NOMO-1 (cell line): Measurements from ENCODE around the gene RNF13.
A peak's percentile ranks its signal among the peaks of the same experiment; 100 is the strongest.
"Not testable (repeated sequence)": the region's sequence is repeated elsewhere in the genome, so short reads cannot be mapped to it uniquely, and the experiment has no call there.

Source experiments
- DNase-seq, 2 experiments: peaks; one replicate each; lab custom pipeline; 2025; ENCODE audit not compliant: unreplicated experiment in 2 of 2; lab: John Stamatoyannopoulos, UW

The RNF13 gene

DNA sequence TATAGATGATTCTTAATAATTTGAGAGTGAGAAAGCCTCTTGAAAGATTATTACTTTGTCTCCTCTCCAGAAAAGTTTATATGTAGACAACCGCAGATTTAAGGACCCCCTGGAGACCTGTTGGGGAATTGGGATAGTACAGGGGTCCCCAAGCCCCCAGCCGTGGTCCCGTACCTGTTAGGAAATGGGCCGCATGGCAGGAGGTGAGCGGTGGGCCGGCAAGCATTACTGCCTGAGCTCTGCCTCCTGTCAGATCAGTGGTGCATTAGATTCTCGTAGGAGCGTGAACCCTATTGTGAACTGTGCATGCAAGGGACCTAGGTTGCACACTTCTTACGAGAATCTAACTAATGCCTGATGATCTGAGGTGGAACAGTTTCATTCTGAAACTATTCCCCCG is 79.4 kb downstream of the RNF13 start:
- no peak for DNase-seq

GRCh38 chr3:149894205-149894604 is 81.2 kb downstream of the RNF13 start:
- DNase-seq = no peak

- no peak for DNase-seq
Measured at GRCh38 chr3:149895339-149895738, 82.3 kb downstream of the RNF13 start.

- no peak for DNase-seq
Measured at GRCh38 chr3:149895769-149896168, 82.8 kb downstream of the RNF13 start.

DNA sequence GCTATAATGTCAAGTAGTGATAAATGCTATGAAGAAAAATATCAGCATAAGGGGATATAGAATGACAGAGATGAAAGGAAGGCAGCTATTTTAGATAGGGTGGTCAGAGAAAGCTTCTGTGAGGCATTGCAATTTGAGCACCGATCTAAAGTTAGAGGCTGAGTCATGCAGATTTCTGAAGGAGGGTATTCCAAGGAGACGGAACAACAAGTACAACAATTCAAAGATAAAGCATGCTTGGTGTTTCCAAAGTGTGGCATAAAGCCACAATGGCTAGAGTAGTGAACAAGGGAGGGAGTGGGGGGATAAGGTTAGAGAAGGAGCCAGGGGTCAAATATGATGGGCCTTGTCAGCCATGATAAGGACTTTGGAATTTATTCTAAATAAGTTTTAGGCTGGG is 85.8 kb downstream of the RNF13 start:
- DNase-seq = no peak

DNA sequence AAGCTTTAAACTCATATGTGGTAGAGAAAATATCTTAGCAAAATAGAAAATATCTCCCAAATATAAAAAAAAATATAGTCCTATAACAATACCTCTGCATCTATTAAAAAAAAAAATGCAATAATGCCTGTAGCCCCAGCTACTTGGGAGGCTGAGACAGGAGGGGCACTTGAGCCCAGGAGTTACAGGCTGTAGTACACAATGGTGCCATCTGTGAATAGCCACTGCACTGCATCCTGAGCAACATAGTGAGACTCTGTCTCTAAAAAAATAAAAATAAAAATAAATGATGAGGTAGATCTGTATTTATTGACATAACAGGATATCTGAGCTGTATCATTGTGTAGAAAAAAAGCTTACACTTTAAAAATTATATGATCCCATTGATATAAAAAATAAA is 87.3 kb downstream of the RNF13 start:
- DNase-seq = no peak

DNA sequence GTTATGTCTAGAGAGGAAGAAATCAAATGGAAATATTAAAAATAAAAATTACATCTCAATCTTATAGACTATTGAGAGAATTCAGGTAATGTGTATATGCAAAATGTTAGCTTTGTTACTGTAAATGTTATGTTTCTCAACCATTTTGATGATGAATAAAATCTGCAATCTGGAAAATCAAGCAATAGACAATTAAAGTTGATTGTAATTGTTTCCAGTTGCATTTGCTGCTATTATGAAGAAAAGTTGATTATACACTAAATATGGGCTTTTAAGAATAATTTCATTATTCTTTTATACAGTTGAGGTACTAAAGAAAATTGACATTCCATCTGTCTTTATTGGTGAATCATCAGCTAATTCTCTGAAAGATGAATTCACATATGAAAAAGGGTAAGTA is 88.8 kb downstream of the RNF13 start:
- no peak for DNase-seq

DNA sequence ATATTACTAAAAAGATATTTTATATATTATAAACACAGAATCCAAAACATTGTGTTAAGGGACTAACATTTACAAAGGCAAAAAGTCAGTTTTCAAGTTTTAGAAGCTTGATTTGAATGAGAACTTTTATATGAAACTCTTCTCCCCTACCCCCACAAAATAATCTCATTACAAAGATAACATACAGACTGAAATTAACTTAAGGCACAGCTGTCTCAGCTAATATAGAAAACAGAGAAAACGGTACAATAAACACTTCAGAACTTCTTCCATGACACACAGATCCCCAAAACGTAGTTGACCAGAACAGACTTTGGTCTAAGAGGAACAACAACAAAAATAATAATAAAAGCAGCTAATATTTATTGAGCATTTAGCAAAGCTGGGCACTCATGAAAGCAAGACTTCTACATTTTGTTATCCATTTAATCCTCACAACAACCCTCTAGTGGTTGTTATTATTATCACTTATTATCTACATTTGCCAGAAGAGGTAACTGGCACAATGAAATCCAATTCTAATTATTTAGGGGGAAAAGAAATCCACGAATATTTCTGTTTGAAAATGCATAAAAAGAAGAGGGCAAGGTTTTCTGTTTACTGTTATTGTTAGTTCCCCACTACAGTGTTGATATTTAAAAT is 89.6 kb downstream of the RNF13 start:
- no peak for DNase-seq

GRCh38 chr3:149906036-149906435 is 93.0 kb downstream of the RNF13 start:
- DNase-seq = no peak

DNA sequence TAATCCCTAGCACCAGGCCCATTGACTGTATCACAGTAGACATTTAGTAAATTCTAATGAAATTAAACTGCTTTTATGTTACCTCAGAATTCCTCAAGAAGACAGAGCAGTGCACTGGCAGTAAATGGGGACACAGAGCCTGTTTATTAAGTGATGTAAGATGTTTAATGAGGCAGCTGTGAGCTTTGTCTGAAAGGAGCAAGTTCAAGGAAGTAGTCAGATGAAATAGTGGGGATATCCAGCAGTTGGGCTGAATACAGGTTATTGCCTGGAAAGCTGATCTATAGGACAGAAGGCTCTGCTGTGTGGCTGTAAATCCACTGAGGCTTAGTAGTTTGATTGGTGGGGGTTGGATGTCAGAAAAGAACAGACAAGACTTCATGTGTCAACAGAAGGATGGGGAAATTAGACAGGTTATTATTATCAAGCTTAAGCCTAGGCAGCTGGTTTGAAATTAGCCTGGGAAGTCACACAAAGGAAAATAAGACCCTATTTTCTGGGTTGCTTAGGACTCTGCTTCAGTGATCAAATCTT is 95.5 kb downstream of the RNF13 start:
- no peak for DNase-seq

DNA sequence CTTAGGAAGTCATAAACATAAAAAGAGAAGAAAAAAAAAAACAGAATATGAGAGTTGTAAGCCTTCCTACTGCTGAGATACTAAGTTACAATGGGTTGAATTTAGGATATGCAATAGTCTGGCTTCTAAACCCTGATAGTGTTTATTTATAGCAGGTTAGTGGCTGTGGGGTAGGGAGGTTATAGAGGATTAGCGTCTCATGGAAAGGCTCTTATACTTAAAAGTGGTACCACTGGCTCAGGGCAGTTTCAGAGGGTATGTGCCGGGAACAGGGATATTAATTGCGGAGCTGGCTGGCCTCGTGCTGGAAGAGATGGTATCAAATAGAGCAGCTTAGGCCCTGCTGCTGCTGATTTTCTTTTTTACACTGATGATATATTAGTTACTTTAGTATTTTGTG is 96.9 kb downstream of the RNF13 start:
- no peak for DNase-seq

DNA sequence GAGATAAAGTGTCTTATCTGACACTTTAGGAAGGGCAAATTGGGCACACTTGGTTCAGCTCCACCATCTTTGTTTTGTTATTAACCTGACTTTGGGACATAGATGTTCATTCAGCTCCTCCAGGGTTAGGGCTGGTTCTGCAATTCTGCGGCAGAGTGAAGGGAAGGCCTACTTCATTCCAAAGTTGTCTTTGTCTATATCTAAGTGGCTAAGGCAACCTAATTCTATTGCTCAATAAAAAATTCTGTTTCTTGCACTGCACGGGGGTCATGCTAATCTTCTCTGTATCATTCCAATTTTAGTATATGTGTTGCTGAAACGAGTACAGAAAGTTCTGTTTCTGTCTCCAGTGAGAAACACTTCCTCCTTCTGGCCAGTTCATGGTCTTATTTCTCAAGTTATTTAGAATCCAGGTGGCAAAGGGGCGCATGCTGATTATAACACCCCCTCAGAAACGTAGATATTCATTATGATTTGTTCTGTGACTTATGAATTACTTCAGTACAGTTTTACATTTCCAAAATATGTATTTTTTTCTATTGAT is 104.2 kb downstream of the RNF13 start:
- peak; percentile 9 to 58 for DNase-seq

DNA sequence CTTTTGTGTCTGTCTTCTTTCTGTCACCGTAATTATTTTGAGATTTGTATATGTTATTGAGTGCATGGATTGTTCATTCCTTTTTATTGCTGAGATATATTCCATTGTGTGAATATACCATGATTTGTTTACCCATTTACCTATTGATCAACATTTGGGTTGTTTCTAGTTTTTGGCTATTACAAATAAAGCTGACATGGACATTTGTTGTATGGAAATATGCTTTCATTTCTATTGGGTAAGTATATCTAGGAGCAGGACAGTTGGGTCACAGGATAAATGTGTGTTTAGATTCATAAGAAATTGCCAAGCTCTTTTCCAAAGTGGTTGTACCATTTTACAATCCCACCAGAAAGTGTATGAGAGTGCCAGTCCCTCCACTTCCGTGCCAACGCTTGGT is 106.5 kb downstream of the RNF13 start:
- no peak for DNase-seq

DNA sequence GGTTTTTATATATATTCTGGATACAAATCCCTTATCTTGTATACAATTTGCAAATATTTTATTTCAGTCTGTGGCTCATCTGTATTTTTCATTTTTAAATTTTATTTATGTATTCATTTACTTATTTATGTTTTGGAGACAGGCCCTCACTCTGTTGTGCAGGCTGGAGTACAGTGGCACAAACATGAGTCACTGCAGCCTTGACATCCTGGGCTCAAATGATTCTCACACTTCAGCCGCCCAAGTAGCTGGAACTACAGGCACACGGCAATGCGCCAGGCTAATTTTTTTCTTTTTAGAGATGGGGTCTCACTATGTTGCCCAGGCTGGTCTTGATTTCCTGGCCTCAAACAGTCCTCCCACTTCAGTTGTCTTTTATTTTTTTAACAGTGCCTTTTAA is 107.1 kb downstream of the RNF13 start:
- no peak for DNase-seq

DNA sequence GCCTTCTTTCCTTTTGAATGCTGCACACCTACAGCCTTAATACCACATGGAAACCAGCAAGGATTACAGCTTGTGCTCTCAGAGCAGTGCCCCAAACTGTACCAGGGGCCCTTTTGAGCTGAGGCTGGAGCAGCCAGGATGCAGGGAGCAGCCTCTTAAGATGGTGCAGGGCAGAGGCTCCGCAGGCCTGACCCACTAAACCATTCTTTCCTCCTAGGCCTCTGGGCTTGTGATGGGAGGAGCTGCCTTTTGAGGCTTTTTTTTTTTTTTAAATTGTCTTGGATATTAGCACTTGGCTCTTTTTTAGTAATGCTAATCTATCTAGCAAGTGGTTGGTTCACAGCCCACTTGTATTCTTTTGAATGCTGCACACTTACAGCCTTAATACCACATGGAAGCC is 120.0 kb downstream of the RNF13 start:
- DNase-seq = no peak

DNA sequence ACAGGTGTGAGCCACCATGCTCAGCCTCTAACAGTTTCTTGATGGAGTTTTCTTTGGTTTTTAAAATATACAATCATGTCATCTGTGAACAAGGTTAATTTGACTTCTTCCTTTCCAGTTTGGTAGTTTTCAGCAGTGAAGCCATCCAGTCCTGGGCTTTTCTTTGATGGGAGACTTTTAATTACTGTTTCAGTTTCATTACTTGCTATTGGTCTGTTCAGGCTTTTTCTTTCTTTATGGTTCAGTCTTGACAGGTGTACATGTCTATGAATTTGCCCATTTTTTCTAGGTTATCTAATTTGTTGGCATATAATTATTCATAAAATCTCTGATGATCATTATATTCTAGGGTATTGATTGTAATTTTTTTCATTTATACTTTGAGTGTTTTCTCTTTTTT is 120.8 kb downstream of the RNF13 start:
- DNase-seq = no peak

DNA sequence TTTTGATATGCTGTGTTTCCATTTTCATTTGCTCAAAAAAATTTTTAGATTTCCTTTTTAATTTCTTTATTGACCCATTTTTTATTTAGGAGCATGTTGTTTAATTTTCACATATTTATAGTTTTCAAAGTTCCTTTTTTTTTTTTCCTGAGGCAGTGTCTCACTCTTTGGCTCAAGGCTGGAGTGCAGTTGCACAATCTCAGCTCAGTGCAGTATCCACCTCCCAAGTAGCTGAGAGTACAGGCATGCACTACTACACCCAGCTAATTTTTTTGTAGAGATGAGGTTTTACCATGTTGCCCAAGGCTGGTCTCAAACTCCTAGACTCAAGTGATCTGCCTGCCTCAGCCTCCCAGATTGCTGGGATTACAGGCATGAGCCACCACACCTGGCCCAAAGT is 121.5 kb downstream of the RNF13 start:
- peak; percentile 23 to 34 for DNase-seq

GRCh38 chr3:149936812-149937230 is 123.8 kb downstream of the RNF13 start:
- DNase-seq = peak; percentile 58 to 67

GRCh38 chr3:149938392-149939055 is 125.5 kb downstream of the RNF13 start:
- not testable (repeated sequence) for DNase-seq

DNA sequence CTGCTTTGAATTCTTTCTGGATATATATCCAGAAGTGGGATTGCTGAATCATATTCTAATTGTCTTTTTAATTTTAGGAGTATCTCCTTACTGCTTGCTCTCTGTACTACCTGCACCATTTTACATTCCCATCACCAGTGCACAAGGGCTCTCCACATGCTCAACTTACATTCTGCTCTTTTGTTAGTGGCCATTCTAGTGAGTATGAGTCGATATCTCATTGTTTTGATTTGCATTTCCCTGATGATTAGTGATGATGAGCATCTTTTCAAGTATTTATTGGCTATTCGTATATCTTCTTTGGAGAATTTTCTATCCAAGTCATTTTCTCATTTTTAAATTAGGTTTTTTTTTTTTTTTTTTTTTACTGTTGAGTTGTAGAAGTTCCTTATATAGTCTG is 128.2 kb downstream of the RNF13 start:
- no peak for DNase-seq

DNA sequence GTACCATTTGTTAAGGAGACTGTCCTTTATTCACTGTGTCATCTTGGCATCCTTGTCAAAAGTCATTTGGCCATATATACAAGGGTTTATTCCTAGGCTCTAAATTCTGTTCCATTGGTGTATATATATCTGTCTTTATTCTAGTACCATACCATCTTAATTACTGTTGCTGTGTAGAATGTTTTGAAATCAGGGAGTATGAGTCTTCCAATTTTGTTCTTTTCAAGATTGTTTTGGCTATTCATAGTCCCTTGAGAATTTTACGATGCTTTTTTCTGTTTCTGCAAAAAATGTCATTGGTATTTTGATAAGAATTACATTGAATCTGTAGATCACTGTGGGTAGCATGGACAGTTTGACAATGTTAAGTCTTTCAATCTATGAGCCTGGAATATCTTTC is 128.9 kb downstream of the RNF13 start:
- no peak for DNase-seq

DNA sequence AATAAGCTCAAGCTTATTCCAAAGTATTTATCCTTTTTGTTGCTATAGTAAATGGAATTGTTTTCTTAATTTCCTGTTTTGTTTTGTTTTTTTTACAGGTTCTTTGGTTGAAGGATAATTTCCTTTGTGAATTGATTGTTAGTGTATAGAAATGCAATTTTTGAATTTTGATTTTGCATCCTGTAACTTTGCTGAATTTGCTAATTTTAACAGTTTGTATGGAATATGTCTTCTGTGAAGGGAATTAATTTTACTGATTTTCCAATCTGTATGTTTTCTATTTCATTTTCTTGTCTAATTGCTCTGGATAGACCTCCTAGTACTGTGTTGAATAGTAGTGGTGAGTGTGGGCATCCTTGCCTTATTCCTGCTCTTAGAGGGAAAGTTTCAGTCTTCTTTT is 129.4 kb downstream of the RNF13 start:
- DNase-seq = no peak
